K562 (cell line): Measurements from ENCODE around the gene PPP1R3G. TPM values are rescaled to one million over a fixed set of nuclear protein-coding genes. Genes with fewer than 3 reads are reported as not detected.

Experiments
- ATAC-seq: fragments of 200-7000 bp; cut with Tn5 transposase; 3 replicates; pipeline ENCODE4 v1.9.1; 2020; ENCODE audit warnings: moderate library complexity
- BruUV-seq: library from RNA; stranded (reverse); fragments of 400-500 nt; replicated peaks from 2 replicates; lab custom pipeline; 2021; lab: Mats Ljungman, UMichigan
- CTCF ChIA-PET: fragments of 300-600 bp; formaldehyde crosslinking; extraction: SDS; loops from one replicate; lab custom pipeline; 2021; ENCODE audit warnings: low intra/inter-chr PET ratio; lab: Yijun Ruan, JAX
- POLR2A ChIA-PET: fragments of 300-600, 350-650 bp; sonication (Branson Sonifier 250); formaldehyde crosslinking; extraction: SDS; loops from one replicate; lab custom pipeline; 2021; ENCODE audit warnings: antibody characterized with exemption, inconsistent platforms; lab: Yijun Ruan, JAX
- DNase-seq, 4 experiments: peaks; one replicate each; pipeline versions ENCODE4 v3.0.0 to v3.0.0-alpha.2; 2011 to 2018; ENCODE audit warnings: low spot score in 3 of 4, mixed read lengths in 3 of 4; ENCODE audit errors: extremely low read depth in 1 of 4
- FAIRE-seq: peaks from 2 replicates; lab custom pipeline; 2011; peaks lifted over from hg19 to GRCh38; lab: Jason Lieb, UNC
- H2AFZ ChIP-seq: 2 replicates; pipeline ENCODE4 v1.6.0; 2011; ENCODE audit warnings: low read depth, low read length, control low read depth, inconsistent platforms
- H3K27ac ChIP-seq: fragments of 200-600 bp; 3 replicates; pipeline ENCODE4 v1.8.0; 2011; ENCODE audit warnings: low read depth, mild to moderate bottlenecking, control low read depth, inconsistent platforms, low read length, moderate library complexity, mixed read lengths; ENCODE audit errors: extremely low read depth
- H3K27me3 ChIP-seq, 2 experiments: fragments of 300-600 bp in 1 of 2; 2 replicates in 1 of 2; 3 replicates in 1 of 2; pipeline versions ENCODE4 v1.6.0 to v1.8.0; 2011; ENCODE audit warnings: inconsistent platforms in 2 of 2, low read length in 2 of 2, mild to moderate bottlenecking in 1 of 2, mixed read lengths in 1 of 2, moderate library complexity in 1 of 2; ENCODE audit not compliant: control insufficient read depth in 2 of 2, insufficient read depth in 2 of 2
- H3K36me3 ChIP-seq: fragments of 300-600 bp; 3 replicates; pipeline ENCODE4 v1.8.0; 2011; ENCODE audit warnings: mild to moderate bottlenecking, low read length, inconsistent platforms; ENCODE audit not compliant: control insufficient read depth, insufficient read depth
- H3K4me1 ChIP-seq, 2 experiments: fragments of 200-600 bp in 1 of 2; replicated peaks in 1 of 2; 2 replicates in 1 of 2; 3 replicates in 1 of 2; pipeline versions ENCODE4 v1.5.1 to v1.8.0; 2011; ENCODE audit warnings: inconsistent platforms in 2 of 2, low read length in 2 of 2, mild to moderate bottlenecking in 1 of 2, mixed read lengths in 1 of 2, moderate library complexity in 1 of 2; ENCODE audit not compliant: control insufficient read depth in 2 of 2, insufficient read depth in 2 of 2
- H3K4me2 ChIP-seq: 2 replicates; pipeline ENCODE4 v1.6.1; 2011; ENCODE audit warnings: low read length, control low read depth, inconsistent platforms, mixed read lengths; ENCODE audit not compliant: insufficient read depth
- H3K4me3 ChIP-seq: fragments of 200-600 bp; sonication (generic), shearing (Covaris generic); 2 replicates; pipeline ENCODE4 v1.5.1; 2016; ENCODE audit warnings: control low read depth, inconsistent platforms
- H3K79me2 ChIP-seq: fragments of 200-600 bp; 3 replicates; pipeline ENCODE4 v1.8.0; 2011; ENCODE audit warnings: low read length, inconsistent platforms; ENCODE audit not compliant: control insufficient read depth, insufficient read depth
- H3K9ac ChIP-seq, 2 experiments: 2 replicates each; pipeline versions ENCODE4 v1.6.0 to v1.6.1; 2011; ENCODE audit warnings: low read depth in 2 of 2, low read length in 2 of 2, control low read depth in 1 of 2, inconsistent platforms in 1 of 2, mild to moderate bottlenecking in 1 of 2, mixed read lengths in 1 of 2; ENCODE audit not compliant: insufficient read depth in 1 of 2
- H3K9me1 ChIP-seq: one replicate; pipeline ENCODE4 v1.6.0; 2011; ENCODE audit warnings: inconsistent platforms, mild to moderate bottlenecking, low read length, moderate library complexity; ENCODE audit not compliant: control insufficient read depth, insufficient read depth
- H3K9me3 ChIP-seq: replicated peaks from 2 replicates; pipeline ENCODE4 v1.5.1; 2011; ENCODE audit warnings: low read depth, low read length, inconsistent platforms; ENCODE audit not compliant: control insufficient read depth, insufficient read depth
- H4K20me1 ChIP-seq: replicated peaks from 2 replicates; pipeline ENCODE4 v1.6.1; 2011; ENCODE audit warnings: low read length, inconsistent platforms, mixed read lengths; ENCODE audit not compliant: control insufficient read depth, insufficient read depth
- CBFA2T3 ChIP-seq: fragments of 450-650 bp; IDR thresholded peaks from 2 replicates; pipeline ENCODE4 v1.6.1; 2017
- OTX1 ChIP-seq: fragments of 450-650 bp; formaldehyde crosslinking; IDR thresholded peaks from 2 replicates; pipeline ENCODE4 v1.4.0; 2022; ENCODE audit warnings: mild to moderate bottlenecking
- PREB ChIP-seq: sonication (generic); formaldehyde crosslinking; IDR thresholded peaks from 2 replicates; pipeline ENCODE4 v1.8.1; 2023; ENCODE audit warnings: mild to moderate bottlenecking, missing genetic modification reagents
- SIRT6 ChIP-seq: IDR thresholded peaks from one replicate; pipeline ENCODE4 v1.6.1; 2012; ENCODE audit warnings: low read depth, mild to moderate bottlenecking, control low read depth, inconsistent platforms, low read length, moderate library complexity
- SMAD1 ChIP-seq: fragments of 150-350 bp; IDR thresholded peaks from 2 replicates; pipeline ENCODE4 v1.6.1; 2014; ENCODE audit warnings: low read length, low read depth; ENCODE audit not compliant: partially characterized antibody
- ZNF224 ChIP-seq: sonication (generic); formaldehyde crosslinking; IDR thresholded peaks from 2 replicates; pipeline ENCODE4 v1.8.0; 2022; ENCODE audit warnings: mild to moderate bottlenecking, missing genetic modification reagents
- ZNF586 ChIP-seq: fragments of 450-650 bp; formaldehyde crosslinking; conservative IDR thresholded peaks from 2 replicates; pipeline ENCODE4 v1.4.0; 2020; ENCODE audit warnings: mild to moderate bottlenecking, moderate library complexity
- WGBS: fragments of 100-300 bp; shearing (Covaris generic); methylation state at CpG from one replicate; pipeline ENCODE4 v1.1.6; 2016; ENCODE audit warnings: low coverage, mixed read lengths; ENCODE audit not compliant: insufficient coverage; ENCODE audit errors: missing lambda C conversion rate; 5-methylcytosine and 5-hydroxymethylcytosine counted together
- in situ Hi-C: fragments of 300-500 bp; cut with MboI; formaldehyde crosslinking; loops from 4 replicates; pipeline ENCODE4 v1.15.0; 2018; ENCODE audit warnings: inconsistent platforms, mixed read lengths
- intact Hi-C: fragments of 100-400 bp; cut with micrococcal nuclease; formaldehyde crosslinking; loops from 2 replicates; pipeline ENCODE4 v1.14.2; 2022
- polyA plus RNA-seq, 8 experiments: library from polyadenylated mRNA; depleted of rRNA in 4 of 8; stranded (reverse) in 5 of 8; unstranded in 3 of 8; fragments of >200 nt; fragmentation: Nextera tagmentation in 2 of 8; fragmentation: Illumina TruSeq in 1 of 8; extraction: Ambion mirVana in 2 of 8; extraction: Trizol in 1 of 8; gene quantifications; 2 replicates each; pipeline versions ENCODE4 v1.2.1 to v1.2.3, GENCODE V29; 2011 to 2014; ENCODE audit warnings: inconsistent platforms in 1 of 8, missing spikeins in 1 of 8
- total RNA-seq, 7 experiments: library from RNA; depleted of rRNA in 6 of 7; stranded (reverse); fragments of >200 nt in 6 of 7; fragmentation: Illumina TruSeq in 2 of 7; extraction: Trizol in 2 of 7; gene quantifications; 2 replicates each; pipeline versions ENCODE4 v1.2.1 to v1.2.3, GENCODE V29; 2011 to 2021; ENCODE audit warnings: low replicate concordance in 1 of 7
- TF ChIP-seq, protein P1 (sequence below): sonication (generic); IDR thresholded peaks from 2 replicates; pipeline ENCODE4 v1.6.1; 2016

The PPP1R3G gene
- total and polyA plus RNA-seq, 9 of the 15 experiments (the other 6 are each of a cell fraction or from before 2014, with no cell fraction given): 0.01 to 0.13 (median 0.01) TPM; not detected in 4

DNA sequence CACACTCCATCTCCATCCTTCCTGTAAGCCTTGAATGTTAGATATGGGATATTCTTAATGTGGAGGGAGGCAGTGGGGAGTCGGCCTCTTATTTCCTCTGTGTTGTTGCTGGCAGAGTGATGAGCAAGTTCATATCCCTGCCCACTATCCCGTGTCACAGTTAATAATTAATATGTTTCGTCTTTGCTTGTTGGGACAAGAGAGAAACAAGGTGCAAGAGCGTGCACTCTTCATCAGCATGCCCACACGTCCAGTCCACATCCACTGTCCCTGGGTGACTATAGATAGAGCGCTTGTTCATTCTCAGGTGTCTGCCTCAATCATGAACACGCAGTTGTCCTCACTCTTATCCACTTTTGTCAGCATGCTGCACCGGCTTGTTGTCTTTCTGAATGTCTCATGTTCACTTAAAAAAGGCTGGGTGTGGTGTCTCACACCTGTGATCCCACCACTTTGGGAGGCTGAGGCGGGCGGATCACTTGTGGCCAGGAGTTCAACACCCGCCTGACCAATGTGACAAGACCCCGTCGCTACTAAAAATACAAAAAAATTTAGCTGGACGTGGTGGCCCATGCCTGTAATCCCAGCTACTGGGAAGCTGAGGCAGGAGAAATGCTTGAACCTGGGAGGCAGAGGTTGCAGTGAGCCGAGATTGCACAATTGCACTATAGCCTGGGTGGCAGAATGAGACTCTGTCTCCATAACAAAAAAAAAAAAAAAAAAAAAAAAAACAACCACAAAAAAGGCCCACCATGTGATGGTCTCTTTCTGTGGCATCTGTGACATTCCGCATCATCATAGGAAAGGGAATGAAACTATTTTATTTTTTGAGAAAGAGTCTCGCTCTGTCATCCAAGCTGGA is 34.2 kb downstream of the PPP1R3G start:
- H2AFZ ChIP-seq: no peak overlapping the region
- BruUV-seq: no TSS peak
- no peaks in the 10 kb centered on the region for H3K36me3 ChIP-seq
- WGBS: 69% methylated on average over 17 of the region's 17 CpGs
- FAIRE-seq (no peak), ATAC-seq (no peak), DNase-seq (no peak)
- no peak overlapping the region for H3K4me3 ChIP-seq
- H3K27me3 ChIP-seq: no peaks in the 10 kb centered on the region
- no peaks in the 10 kb centered on the region for H4K20me1 ChIP-seq
- no peak overlapping the region for H3K4me2 ChIP-seq
- ChIA-PET CTCF (no interaction called here), POLR2A (no interaction called here)
- no peaks in the 10 kb centered on the region for H3K4me1 ChIP-seq
- in situ Hi-C loops (no loop called here), intact Hi-C loops (no loop called here)
- no peak for TF ChIP-seq SMAD1
- TF ChIP-seq, protein P1, sequence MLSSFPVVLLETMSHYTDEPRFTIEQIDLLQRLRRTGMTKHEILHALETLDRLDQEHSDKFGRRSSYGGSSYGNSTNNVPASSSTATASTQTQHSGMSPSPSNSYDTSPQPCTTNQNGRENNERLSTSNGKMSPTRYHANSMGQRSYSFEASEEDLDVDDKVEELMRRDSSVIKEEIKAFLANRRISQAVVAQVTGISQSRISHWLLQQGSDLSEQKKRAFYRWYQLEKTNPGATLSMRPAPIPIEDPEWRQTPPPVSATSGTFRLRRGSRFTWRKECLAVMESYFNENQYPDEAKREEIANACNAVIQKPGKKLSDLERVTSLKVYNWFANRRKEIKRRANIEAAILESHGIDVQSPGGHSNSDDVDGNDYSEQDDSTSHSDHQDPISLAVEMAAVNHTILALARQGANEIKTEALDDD: no peak
- no peak for TF ChIP-seq ZNF224
- TF ChIP-seq OTX1 (CRISPR knock-in tag): no peak
- no peak for TF ChIP-seq SIRT6
- TF ChIP-seq ZNF586: no peak
- TF ChIP-seq PREB (CRISPR knock-in tag): no peak
- TF ChIP-seq CBFA2T3: peak; percentile 17; the same call in 1 of the 2 replicates
- no peak overlapping the region for H3K9ac ChIP-seq
- H3K9me3 ChIP-seq: no peaks in the 10 kb centered on the region
- no peak overlapping the region for H3K27ac ChIP-seq
- no peaks in the 10 kb centered on the region for H3K9me1 ChIP-seq
- no peaks in the 10 kb centered on the region for H3K79me2 ChIP-seq
